Measurements from ENCODE around the gene TMEM116.
"Not testable (repeated sequence)": the region's sequence is repeated elsewhere in the genome, so short reads cannot be mapped to it uniquely, and the experiment has no call there.

The TMEM116 gene

GRCh38 chr12:112008918-112009317, 4.0 kb downstream of the TMEM116 start:
- no peak for DNase-seq

GRCh38 chr12:112007945-112008344, 5.0 kb downstream of the TMEM116 start:
- no peak for DNase-seq

- no peak for DNase-seq
Measured at GRCh38 chr12:112005419-112006395, 7.3 kb downstream of the TMEM116 start.

- no peak for DNase-seq
Measured at GRCh38 chr12:112004041-112004440, 8.9 kb downstream of the TMEM116 start.

GRCh38 chr12:112001576-112001975, 11.4 kb downstream of the TMEM116 start:
- no peak for DNase-seq

- DNase-seq, result no peak
Measured at GRCh38 chr12:112000820-112001219, 12.1 kb downstream of the TMEM116 start.

- DNase-seq, result not testable (repeated sequence)
Measured at GRCh38 chr12:111999129-111999528, 13.8 kb downstream of the TMEM116 start.

- no peak for DNase-seq
Measured at GRCh38 chr12:111998015-111998414, 14.9 kb downstream of the TMEM116 start.

- DNase-seq, result no peak
Measured at GRCh38 chr12:111997300-111997699, 15.7 kb downstream of the TMEM116 start.

- DNase-seq, result no peak
Measured at GRCh38 chr12:111995782-111996480, 17.0 kb downstream of the TMEM116 start.

GRCh38 chr12:111994211-111995111, 18.5 kb downstream of the TMEM116 start:
- peak; percentile 72 for DNase-seq

- peak; percentile 52 for DNase-seq
Measured at GRCh38 chr12:111993292-111994150, 19.4 kb downstream of the TMEM116 start.

GRCh38 chr12:111992464-111992863, 20.5 kb downstream of the TMEM116 start:
- no peak for DNase-seq

GRCh38 chr12:111991946-111992345, 21.0 kb downstream of the TMEM116 start:
- no peak for DNase-seq

GRCh38 chr12:111991535-111991934, 21.4 kb downstream of the TMEM116 start:
- DNase-seq, result no peak

GRCh38 chr12:111984820-111985219, 28.1 kb downstream of the TMEM116 start:
- no peak for DNase-seq

- DNase-seq, result no peak
Measured at GRCh38 chr12:111981987-111982386, 31.0 kb downstream of the TMEM116 start.

GRCh38 chr12:111980598-111980997, 32.4 kb downstream of the TMEM116 start:
- DNase-seq, result no peak

- DNase-seq, result no peak
Measured at GRCh38 chr12:111978545-111978944, 34.4 kb downstream of the TMEM116 start.

- DNase-seq, result no peak
Measured at GRCh38 chr12:111976860-111977259, 36.1 kb downstream of the TMEM116 start.

GRCh38 chr12:111976291-111976690, 36.7 kb downstream of the TMEM116 start:
- DNase-seq, result no peak
